NCI-H2227 (cell line): ENCODE measurements around the gene JPH4.

Experiments used
- DNase-seq: peaks from one replicate; lab custom pipeline; 2025; ENCODE audit not compliant: unreplicated experiment; lab: John Stamatoyannopoulos, UW

Gene JPH4

GRCh38 chr14:23578560-23579310 lies at the start of gene JPH4:
TSS of gene JPH4 (minus strand) at chr14:23578790. CDS start at chr14:23577453, 1,337 bp downstream.
- DNase-seq = peak; percentile 84

- DNase-seq = no peak
Measured at GRCh38 chr14:23627961-23628360, 49.4 kb upstream of the JPH4 start.

GRCh38 chr14:23626946-23627345 lies 48.4 kb upstream of the JPH4 start:
- DNase-seq = no peak

- no peak for DNase-seq
Measured at GRCh38 chr14:23624830-23625404, 46.3 kb upstream of the JPH4 start.

GRCh38 chr14:23623962-23624361 lies 45.4 kb upstream of the JPH4 start:
- no peak for DNase-seq

GRCh38 chr14:23622990-23623389 lies 44.4 kb upstream of the JPH4 start:
- DNase-seq = no peak

GRCh38 chr14:23621932-23622730 lies 43.5 kb upstream of the JPH4 start:
- no peak for DNase-seq

GRCh38 chr14:23621204-23621931 lies 42.8 kb upstream of the JPH4 start:
- DNase-seq = no peak

GRCh38 chr14:23620177-23620702 lies 41.6 kb upstream of the JPH4 start:
- DNase-seq = no peak

- DNase-seq = no peak
Measured at GRCh38 chr14:23618415-23618988, 39.9 kb upstream of the JPH4 start.

- no peak for DNase-seq
Measured at GRCh38 chr14:23617539-23617938, 38.9 kb upstream of the JPH4 start.

- no peak for DNase-seq
Measured at GRCh38 chr14:23615856-23616255, 37.3 kb upstream of the JPH4 start.

- no peak for DNase-seq
Measured at GRCh38 chr14:23614395-23614828, 35.8 kb upstream of the JPH4 start.

- no peak for DNase-seq
Measured at GRCh38 chr14:23613242-23614070, 34.9 kb upstream of the JPH4 start.

- DNase-seq = no peak
Measured at GRCh38 chr14:23612802-23613201, 34.2 kb upstream of the JPH4 start.

GRCh38 chr14:23612354-23612732 lies 33.8 kb upstream of the JPH4 start:
- DNase-seq = no peak

- no peak for DNase-seq
Measured at GRCh38 chr14:23610815-23611289, 32.3 kb upstream of the JPH4 start.

- no peak for DNase-seq
Measured at GRCh38 chr14:23610090-23610814, 31.7 kb upstream of the JPH4 start.
